Muscle layer of colon (tissue), 2 donors: ENCODE results near the gene NCKAP5.

Experiments used
- H3K27ac ChIP-seq: one replicate; pipeline ENCODE4 v1.7.0; 2013; ENCODE audit warnings: low read depth, mild to moderate bottlenecking, low read length, moderate library complexity
- H3K27me3 ChIP-seq, 2 donors: one replicate each; pipeline ENCODE4 v1.7.0; 2013; ENCODE audit warnings: low read length in 2 of 2, mild to moderate bottlenecking in 2 of 2; ENCODE audit not compliant: insufficient read depth in 2 of 2, control insufficient read depth in 1 of 2
- H3K36me3 ChIP-seq: one replicate; pipeline ENCODE4 v1.7.0; 2013; ENCODE audit warnings: mild to moderate bottlenecking, low read length; ENCODE audit not compliant: insufficient read depth
- H3K4me1 ChIP-seq: one replicate; pipeline ENCODE4 v1.7.0; 2013; ENCODE audit warnings: mild to moderate bottlenecking, low read length; ENCODE audit not compliant: insufficient read depth
- H3K4me3 ChIP-seq, 2 donors: one replicate each; pipeline ENCODE4 v1.7.0; 2013; ENCODE audit warnings: low read length in 2 of 2, low read depth in 1 of 2, mild to moderate bottlenecking in 1 of 2, moderate library complexity in 1 of 2
- H3K9ac ChIP-seq: one replicate; pipeline ENCODE4 v1.7.0; 2013; ENCODE audit warnings: low read length
- H3K9me3 ChIP-seq: one replicate; pipeline ENCODE4 v1.7.0; 2013; ENCODE audit warnings: mild to moderate bottlenecking, low read length
- donor health status: abdominal sarcoma.
- donor health status: Adenocarcinoma of cecum.

NCKAP5 gene

GRCh38 chr2:133061874-133062593 is 506.2 kb downstream of the NCKAP5 start:
- H3K27ac ChIP-seq: no peak overlapping the region
- H3K27me3 ChIP-seq: no peaks in the 10 kb centered on the region
- no peaks in the 10 kb centered on the region for H3K9me3 ChIP-seq
- no peak overlapping the region for H3K9ac ChIP-seq
- no peaks in the 10 kb centered on the region for H3K4me1 ChIP-seq
- no peak overlapping the region for H3K4me3 ChIP-seq
- H3K36me3 ChIP-seq: no peaks in the 10 kb centered on the region

GRCh38 chr2:133054297-133054696 is 514.0 kb downstream of the NCKAP5 start:
- Histone ChIP-seq H3K9me3 (no peaks in the 10 kb centered on the region), H3K36me3 (no peaks in the 10 kb centered on the region), H3K27ac (no peak overlapping the region), H3K4me1 (no peaks in the 10 kb centered on the region), H3K9ac (no peak overlapping the region), H3K27me3 (no peaks in the 10 kb centered on the region), H3K4me3 (no peak overlapping the region)

GRCh38 chr2:133053541-133053940 is 514.7 kb downstream of the NCKAP5 start:
- Histone ChIP-seq H3K9ac (no peak overlapping the region), H3K27me3 (no peaks in the 10 kb centered on the region), H3K36me3 (no peaks in the 10 kb centered on the region), H3K9me3 (no peaks in the 10 kb centered on the region), H3K27ac (no peak overlapping the region), H3K4me1 (no peaks in the 10 kb centered on the region), H3K4me3 (no peak overlapping the region)

GRCh38 chr2:133045787-133046186 is 522.5 kb downstream of the NCKAP5 start:
- no peaks in the 10 kb centered on the region for H3K4me1 ChIP-seq
- H3K9me3 ChIP-seq: no peaks in the 10 kb centered on the region
- no peaks in the 10 kb centered on the region for H3K36me3 ChIP-seq
- H3K9ac ChIP-seq: no peak overlapping the region
- H3K27ac ChIP-seq: no peak overlapping the region
- no peaks in the 10 kb centered on the region for H3K27me3 ChIP-seq
- no peak overlapping the region for H3K4me3 ChIP-seq

GRCh38 chr2:133044556-133044955 is 523.7 kb downstream of the NCKAP5 start:
- no peaks in the 10 kb centered on the region for H3K9me3 ChIP-seq
- H3K4me3 ChIP-seq: no peak overlapping the region
- no peaks in the 10 kb centered on the region for H3K27me3 ChIP-seq
- H3K4me1 ChIP-seq: no peaks in the 10 kb centered on the region
- H3K36me3 ChIP-seq: no peaks in the 10 kb centered on the region
- no peak overlapping the region for H3K9ac ChIP-seq
- no peak overlapping the region for H3K27ac ChIP-seq

GRCh38 chr2:133040170-133040569 is 528.1 kb downstream of the NCKAP5 start:
- Histone ChIP-seq H3K4me1 (no peaks in the 10 kb centered on the region), H3K9me3 (no peaks in the 10 kb centered on the region), H3K27me3 (no peaks in the 10 kb centered on the region), H3K36me3 (no peaks in the 10 kb centered on the region), H3K27ac (no peak overlapping the region), H3K4me3 (no peak overlapping the region), H3K9ac (no peak overlapping the region)

- Histone ChIP-seq H3K4me1 (no peaks in the 10 kb centered on the region), H3K27me3 (no peaks in the 10 kb centered on the region), H3K4me3 (no peak overlapping the region), H3K36me3 (no peaks in the 10 kb centered on the region), H3K27ac (no peak overlapping the region), H3K9ac (no peak overlapping the region), H3K9me3 (no peaks in the 10 kb centered on the region)
Measured at GRCh38 chr2:133039531-133039930, 528.7 kb downstream of the NCKAP5 start.

GRCh38 chr2:133026536-133027177 is 541.6 kb downstream of the NCKAP5 start:
- H3K9ac ChIP-seq: no peak overlapping the region
- no peaks in the 10 kb centered on the region for H3K4me1 ChIP-seq
- H3K36me3 ChIP-seq: no peaks in the 10 kb centered on the region
- H3K4me3 ChIP-seq: no peak overlapping the region
- no peaks in the 10 kb centered on the region for H3K27me3 ChIP-seq
- no peaks in the 10 kb centered on the region for H3K9me3 ChIP-seq
- no peak overlapping the region for H3K27ac ChIP-seq

- H3K36me3 ChIP-seq: no peaks in the 10 kb centered on the region
- no peak overlapping the region for H3K4me3 ChIP-seq
- no peaks in the 10 kb centered on the region for H3K4me1 ChIP-seq
- no peaks in the 10 kb centered on the region for H3K9me3 ChIP-seq
- no peaks in the 10 kb centered on the region for H3K27me3 ChIP-seq
- no peak overlapping the region for H3K27ac ChIP-seq
- H3K9ac ChIP-seq: no peak overlapping the region
Measured at GRCh38 chr2:133025004-133025403, 543.3 kb downstream of the NCKAP5 start.

- no peaks in the 10 kb centered on the region for H3K4me1 ChIP-seq
- H3K27me3 ChIP-seq: no peaks in the 10 kb centered on the region
- no peak overlapping the region for H3K4me3 ChIP-seq
- H3K36me3 ChIP-seq: no peaks in the 10 kb centered on the region
- no peaks in the 10 kb centered on the region for H3K9me3 ChIP-seq
- H3K27ac ChIP-seq: no peak overlapping the region
- H3K9ac ChIP-seq: no peak overlapping the region
Measured at GRCh38 chr2:133012847-133013734, 555.2 kb downstream of the NCKAP5 start.

- Histone ChIP-seq H3K9ac (no peak overlapping the region), H3K9me3 (no peaks in the 10 kb centered on the region), H3K4me3 (no peak overlapping the region), H3K36me3 (no peaks in the 10 kb centered on the region), H3K27me3 (no peaks in the 10 kb centered on the region), H3K4me1 (no peaks in the 10 kb centered on the region), H3K27ac (no peak overlapping the region)
Measured at GRCh38 chr2:133004623-133005022, 563.6 kb downstream of the NCKAP5 start.
